Ovary (tissue), 10 donors: ENCODE results near the gene DENND4B. TPM values are rescaled to one million over a fixed set of nuclear protein-coding genes. Genes with fewer than 3 reads are reported as not detected.

Experiments used
- DNase-seq, 5 donors: peaks; one replicate each; pipeline ENCODE4 v3.0.0-alpha.2; 2019 to 2020
- H3K27ac ChIP-seq, 2 donors: fragments of 200-600 bp; one replicate each; pipeline versions ENCODE4 v1.5.1 to v1.8.0; 2019 to 2022
- H3K27me3 ChIP-seq: fragments of 200-600 bp; one replicate; pipeline ENCODE4 v1.8.0; 2022
- H3K36me3 ChIP-seq: fragments of 200-600 bp; sonication (generic); one replicate; pipeline ENCODE4 v1.5.1; 2019
- H3K4me1 ChIP-seq: one replicate; pipeline ENCODE4 v1.8.1; 2013; ENCODE audit warnings: mild to moderate bottlenecking, moderate library complexity; ENCODE audit not compliant: insufficient read depth
- H3K4me3 ChIP-seq: fragments of 200-600 bp; sonication (generic); one replicate; pipeline ENCODE4 v1.5.1; 2017
- H3K9me3 ChIP-seq, 2 donors: fragments of 200-600 bp in 1 of 2; sonication (generic) in 1 of 2; one replicate each; pipeline versions ENCODE4 v1.5.1 to v1.8.1; 2013 to 2019; ENCODE audit warnings: mild to moderate bottlenecking in 1 of 2, moderate library complexity in 1 of 2
- CTCF ChIP-seq, 3 donors: fragments of 450-650 bp in 2 of 3; fragments of 200-600 bp in 1 of 3; IDR thresholded peaks; one replicate each; pipeline versions ENCODE4 v1.5.1 to v1.8.0; 2016 to 2022; ENCODE audit warnings: antibody characterized with exemption in 3 of 3, mild to moderate bottlenecking in 1 of 3
- EP300 ChIP-seq: sonication (generic); formaldehyde crosslinking; IDR thresholded peaks from one replicate; pipeline ENCODE4 v1.6.1; 2017; ENCODE audit warnings: antibody characterized with exemption
- POLR2A ChIP-seq: fragments of 450-650 bp; IDR thresholded peaks from one replicate; pipeline ENCODE4 v1.6.1; 2017; ENCODE audit warnings: antibody characterized with exemption, mild to moderate bottlenecking, moderate library complexity
- WGBS, 3 donors: extraction: QIAGEN DNeasy Blood & Tissue Kit in 1 of 3; methylation state at CpG; one replicate each; pipeline versions ENCODE4 v1.1.5 to v1.1.7; 2013 to 2017; 5-methylcytosine and 5-hydroxymethylcytosine counted together
- intact Hi-C, 4 donors: fragments of 100-400 bp; cut with DNase I; formaldehyde crosslinking; loops; one replicate each; pipeline versions ENCODE4 v1.11.0 to v1.15.1; 2022 to 2023
- long read RNA-seq, 3 donors: library from polyadenylated mRNA in 2 of 3; unstranded in 2 of 3; transcript quantifications; one replicate each; pipeline ENCODE4 v2.0.0 and lab custom pipeline, GENCODE V29; 2021 to 2026
- polyA plus RNA-seq, 2 donors: library from polyadenylated mRNA; stranded (reverse); fragments of 200-250 nt in 1 of 2; fragments of 350-450 nt in 1 of 2; fragmentation: Illumina TruSeq in 1 of 2; extraction: RNeasy Lipid Tissue Mini Kit (QIAGEN cat#74804) in 1 of 2; gene quantifications; one replicate each; pipeline ENCODE4 v1.2.3, GENCODE V29; 2013 to 2014
- total RNA-seq, 7 donors: library from RNA; depleted of rRNA in 2 of 7; stranded (reverse); fragments of >200 nt in 2 of 7; fragmentation: NEBNext Ultra II Directional in 3 of 7; extraction: Animal tissue kit (Norgen Biotek cat#: 25700) in 3 of 7; gene quantifications; one replicate each; pipeline versions ENCODE4 v1.1.0 to v1.2.4, GENCODE V29; 2016 to 2023
- donor health status: DM: no; HTN: no; CAD: no; lungs with moderate emphysema.
- donor health status: DM: no; HTN: no; CAD: no.
- donor health status: Bipolar disorder and iron deficiency.
- donor health status: DM: yes; HTN: yes; CAD: no.
- donor health status: DM: no; HTN: no; CAD: no.
- donor health status: DM: yes; HTN: yes; CAD: no.

DENND4B gene
- total RNA-seq, result 10 to 100 TPM; 21.3 to 83.1 (median 57.3) TPM
- 10 to 100 TPM; 20.9 to 29.6 TPM for polyA plus RNA-seq
- long read RNA-seq, donor 1, partial matches to known transcripts, result 50 of 68 reads
- long read RNA-seq, donor 1, other reads (novel, unspliced or antisense), result 18 of 68 reads
- long read RNA-seq, donor 2, result 0 reads
- long read RNA-seq, donor 3, partial matches to known transcripts, result 40 of 60 reads
- long read RNA-seq, donor 3, other reads (novel, unspliced or antisense), result 20 of 60 reads

- Histone ChIP-seq H3K27me3 (no peaks in the 10 kb centered on the region), H3K27ac (peak within 1 kb of the TSS; percentile 95 to 97), H3K9me3 (no peaks in the 10 kb centered on the region), H3K4me3 (peak within 1 kb of the TSS; percentile 88), H3K36me3 (no peaks in the 10 kb centered on the region), H3K4me1 (peaks cover 7% of the 10 kb centered on the region)
- peak; percentile 82 to 90 (median 87) for DNase-seq
- no peak for TF ChIP-seq EP300
- TF ChIP-seq POLR2A, result no peak
- peak; percentile 88 to 97 (median 92) for TF ChIP-seq CTCF (IDR thresholded peaks at IDR 0.05)
- intact Hi-C loops, result loop anchor here in 3 of 4 donors (5.0 to 10.0 kb wide), 3 partner anchors 149 to 272 kb away; partner anchors contain the start of genes ILF2 (in 2 of the 3) and NPR1 (in 2 of the 3)
- WGBS, 3 donors, result 9 to 18% (median 9%) methylated on average over 12 to 28 of the region's 28 CpGs
These were observed at the start of gene DENND4B for GRCh38 chr1:153946622-153947241. DENND4B (minus strand) TSS chr1:153946718; CDS start chr1:153944374, 2,344 bp downstream.

- TF ChIP-seq EP300 (no peak), CTCF (IDR thresholded peaks at IDR 0.05) (no peak), POLR2A (no peak)
- no peak for DNase-seq
- H3K9me3 ChIP-seq, result no peaks in the 10 kb centered on the region
- no peaks in the 10 kb centered on the region for H3K27me3 ChIP-seq
- no peak overlapping the region for H3K27ac ChIP-seq
- H3K4me1 ChIP-seq, result peaks cover 7% of the 10 kb centered on the region
- H3K4me3 ChIP-seq, result no peak overlapping the region
- intact Hi-C loops, result no loop called here
- H3K36me3 ChIP-seq, result no peaks in the 10 kb centered on the region
- 84 to 90% (median 84%) methylated on average over 11 of the region's 11 CpGs for WGBS, 3 donors
These were observed 49.1 kb upstream of the DENND4B start for GRCh38 chr1:153995640-153996039.

GRCh38 chr1:153995202-153995601, 48.7 kb upstream of the DENND4B start:
- no peaks in the 10 kb centered on the region for H3K36me3 ChIP-seq
- H3K27ac ChIP-seq, result no peak overlapping the region
- H3K9me3 ChIP-seq, result no peaks in the 10 kb centered on the region
- WGBS, 3 donors, result 11 to 19% (median 18%) methylated on average over 3 of the region's 3 CpGs
- no peaks in the 10 kb centered on the region for H3K27me3 ChIP-seq
- TF ChIP-seq CTCF (IDR thresholded peaks at IDR 0.05), result no peak
- no peak for TF ChIP-seq POLR2A
- TF ChIP-seq EP300, result no peak
- intact Hi-C loops, result no loop called here
- peaks cover 7% of the 10 kb centered on the region for H3K4me1 ChIP-seq
- DNase-seq, result no peak
- no peak overlapping the region for H3K4me3 ChIP-seq

- DNase-seq, result no peak
- peaks cover 10% of the 10 kb centered on the region for H3K4me1 ChIP-seq
- intact Hi-C loops, result no loop called here
- TF ChIP-seq POLR2A, result no peak
- TF ChIP-seq EP300, result no peak
- TF ChIP-seq CTCF (IDR thresholded peaks at IDR 0.05), result no peak
- peak overlapping the region; percentile 83 for H3K4me3 ChIP-seq
- no peaks in the 10 kb centered on the region for H3K9me3 ChIP-seq
- no peaks in the 10 kb centered on the region for H3K27me3 ChIP-seq
- H3K36me3 ChIP-seq, result no peaks in the 10 kb centered on the region
- H3K27ac ChIP-seq, result peak overlapping the region in 1 of 2 donors; percentile 85
- 86 to 94% (median 87%) methylated on average over 2 of the region's 2 CpGs for WGBS, 3 donors
These were observed 45.3 kb upstream of the DENND4B start for GRCh38 chr1:153991806-153992205.
